GM10248 (cell line): ENCODE measurements around the gene PPP2R2B.

Experiments
- CTCF ChIA-PET: fragments of 300-600 bp; sonication (Branson Sonifier 250); formaldehyde crosslinking; extraction: SDS; loops from one replicate; lab custom pipeline; 2021; ENCODE audit warnings: antibody characterized with exemption; lab: Yijun Ruan, JAX
- POLR2A ChIA-PET: fragments of 350-650 bp; sonication (Branson Sonifier 250); formaldehyde crosslinking; extraction: SDS; loops from one replicate; lab custom pipeline; 2020; ENCODE audit warnings: antibody characterized with exemption; lab: Yijun Ruan, JAX
- DNase-seq: peaks from one replicate; pipeline ENCODE4 v3.0.0; 2012; ENCODE audit errors: extremely low spot score
- TF ChIP-seq, protein P1 (sequence below): IDR thresholded peaks from 2 replicates; pipeline ENCODE4 v1.5.1; 2012; ENCODE audit warnings: mild to moderate bottlenecking, low read depth; ENCODE audit errors: extremely low read depth, missing control alignments, control extremely low read depth

The PPP2R2B gene

DNA sequence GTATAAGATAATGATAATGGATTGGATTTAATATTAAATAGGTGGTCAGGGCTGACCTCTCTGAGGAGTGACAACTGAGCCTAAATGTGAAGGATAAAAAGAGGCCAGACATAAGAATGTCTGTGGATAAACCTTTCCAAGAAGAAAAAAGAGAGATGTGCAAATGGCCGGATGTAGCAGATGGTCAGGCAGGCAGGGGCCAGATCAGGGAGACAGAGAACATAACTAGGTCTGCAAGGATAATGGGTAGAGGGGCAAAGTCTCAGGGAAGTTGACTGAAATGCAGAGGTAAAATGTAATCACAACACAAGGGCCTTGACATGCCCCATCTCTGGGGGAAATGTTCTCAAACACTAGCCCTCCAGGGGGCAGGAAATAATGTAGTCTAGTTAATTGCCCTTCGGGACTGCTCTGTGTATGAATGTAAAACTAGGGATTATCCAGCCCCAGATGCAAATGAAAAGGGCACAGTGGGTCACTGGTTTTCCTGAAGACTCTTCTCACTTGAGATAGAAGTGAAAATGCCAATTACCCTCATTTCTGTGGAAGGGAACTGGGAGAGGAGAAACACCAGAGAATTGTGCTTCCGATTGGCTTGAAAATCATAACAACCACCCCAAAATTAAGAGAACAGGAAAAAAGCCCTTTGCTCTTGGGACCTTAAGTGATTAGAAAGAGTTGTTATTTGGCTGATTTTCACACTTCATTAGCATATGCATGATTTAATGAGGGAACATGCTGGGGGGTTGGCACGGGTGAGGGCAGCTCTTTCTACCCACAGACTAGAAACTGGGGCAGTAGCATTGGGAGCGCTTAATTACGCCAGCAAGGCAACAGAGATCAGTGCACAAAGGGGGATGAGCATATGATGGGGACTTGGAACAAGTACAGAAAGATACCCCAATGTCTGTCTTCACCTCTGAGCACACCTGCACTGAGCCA, 88.6 kb downstream of the PPP2R2B start:
- TF ChIP-seq, protein P1, sequence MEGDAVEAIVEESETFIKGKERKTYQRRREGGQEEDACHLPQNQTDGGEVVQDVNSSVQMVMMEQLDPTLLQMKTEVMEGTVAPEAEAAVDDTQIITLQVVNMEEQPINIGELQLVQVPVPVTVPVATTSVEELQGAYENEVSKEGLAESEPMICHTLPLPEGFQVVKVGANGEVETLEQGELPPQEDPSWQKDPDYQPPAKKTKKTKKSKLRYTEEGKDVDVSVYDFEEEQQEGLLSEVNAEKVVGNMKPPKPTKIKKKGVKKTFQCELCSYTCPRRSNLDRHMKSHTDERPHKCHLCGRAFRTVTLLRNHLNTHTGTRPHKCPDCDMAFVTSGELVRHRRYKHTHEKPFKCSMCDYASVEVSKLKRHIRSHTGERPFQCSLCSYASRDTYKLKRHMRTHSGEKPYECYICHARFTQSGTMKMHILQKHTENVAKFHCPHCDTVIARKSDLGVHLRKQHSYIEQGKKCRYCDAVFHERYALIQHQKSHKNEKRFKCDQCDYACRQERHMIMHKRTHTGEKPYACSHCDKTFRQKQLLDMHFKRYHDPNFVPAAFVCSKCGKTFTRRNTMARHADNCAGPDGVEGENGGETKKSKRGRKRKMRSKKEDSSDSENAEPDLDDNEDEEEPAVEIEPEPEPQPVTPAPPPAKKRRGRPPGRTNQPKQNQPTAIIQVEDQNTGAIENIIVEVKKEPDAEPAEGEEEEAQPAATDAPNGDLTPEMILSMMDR = no peak
- ChIA-PET CTCF (no interaction called here), POLR2A (no interaction called here)
- no peak for DNase-seq

DNA sequence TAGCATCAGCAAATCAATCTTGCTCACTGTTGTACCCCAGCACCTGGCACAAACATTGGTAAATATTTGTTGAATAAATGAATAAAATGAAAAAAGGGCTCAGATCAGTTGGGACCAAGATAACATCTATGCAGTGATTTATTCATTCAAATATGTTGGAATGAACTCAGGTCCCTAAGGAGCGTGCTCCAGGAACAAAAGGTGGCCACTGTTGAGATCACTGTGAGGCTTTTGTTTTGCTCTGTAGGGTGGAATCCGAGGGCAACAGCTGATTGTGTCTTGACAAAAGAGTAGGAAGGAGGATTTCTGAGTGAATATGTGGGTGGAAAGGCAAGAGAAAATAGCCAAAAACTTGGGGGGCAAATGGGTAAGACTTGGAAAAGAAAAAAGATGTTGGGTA, 89.7 kb downstream of the PPP2R2B start:
- CTCF ChIA-PET = no interaction called here
- TF ChIP-seq, protein P1 = no peak
- POLR2A ChIA-PET = no interaction called here
- DNase-seq = no peak

DNA sequence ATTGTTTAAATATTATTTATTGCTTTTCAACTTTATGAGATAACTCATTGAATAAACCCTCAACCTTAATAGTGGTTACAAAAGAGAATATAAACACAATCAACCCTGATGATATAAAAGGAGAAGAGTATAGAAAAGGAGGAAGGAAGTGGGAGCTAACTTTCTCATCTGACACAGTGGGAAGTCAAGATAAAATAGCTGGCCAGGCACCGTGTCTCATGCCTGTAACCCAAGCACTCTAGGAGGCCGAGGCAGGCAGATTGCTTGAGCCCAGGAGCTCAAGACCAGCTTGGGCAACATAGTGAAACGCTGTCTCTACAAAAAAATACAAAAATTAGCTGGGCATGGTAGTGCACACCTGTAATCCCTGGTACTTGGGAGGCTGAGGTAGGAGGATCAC, 93.5 kb downstream of the PPP2R2B start:
- CTCF ChIA-PET = interaction anchor here (1.0 to 1.6 kb wide), 3 partner anchors 14 to 313 kb away, joined by 3 to 4 read pairs (median 3); no protein-coding TSS in a partner anchor
- TF ChIP-seq, protein P1 = no peak
- POLR2A ChIA-PET = no interaction called here
- no peak for DNase-seq

DNA sequence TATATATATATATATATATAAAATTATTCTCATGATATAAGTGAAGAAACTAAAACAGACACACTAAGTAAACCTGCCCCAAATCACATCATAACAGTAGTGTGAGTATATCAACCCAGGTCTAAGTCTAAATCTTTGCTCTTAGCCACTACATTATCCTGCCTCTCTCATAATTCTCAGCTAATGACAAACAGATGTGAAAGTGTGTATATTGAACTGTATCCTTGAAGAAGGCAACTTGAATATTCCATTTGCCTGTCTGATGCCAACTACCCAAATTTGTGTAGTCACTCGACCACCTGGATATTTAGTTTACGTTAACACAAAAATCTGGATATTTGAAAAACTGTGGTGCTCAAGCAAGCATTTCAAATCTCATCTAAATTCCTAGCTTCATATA, 97.4 kb downstream of the PPP2R2B start:
- ChIA-PET CTCF (no interaction called here), POLR2A (no interaction called here)
- DNase-seq = no peak
- TF ChIP-seq, protein P1 = no peak

DNA sequence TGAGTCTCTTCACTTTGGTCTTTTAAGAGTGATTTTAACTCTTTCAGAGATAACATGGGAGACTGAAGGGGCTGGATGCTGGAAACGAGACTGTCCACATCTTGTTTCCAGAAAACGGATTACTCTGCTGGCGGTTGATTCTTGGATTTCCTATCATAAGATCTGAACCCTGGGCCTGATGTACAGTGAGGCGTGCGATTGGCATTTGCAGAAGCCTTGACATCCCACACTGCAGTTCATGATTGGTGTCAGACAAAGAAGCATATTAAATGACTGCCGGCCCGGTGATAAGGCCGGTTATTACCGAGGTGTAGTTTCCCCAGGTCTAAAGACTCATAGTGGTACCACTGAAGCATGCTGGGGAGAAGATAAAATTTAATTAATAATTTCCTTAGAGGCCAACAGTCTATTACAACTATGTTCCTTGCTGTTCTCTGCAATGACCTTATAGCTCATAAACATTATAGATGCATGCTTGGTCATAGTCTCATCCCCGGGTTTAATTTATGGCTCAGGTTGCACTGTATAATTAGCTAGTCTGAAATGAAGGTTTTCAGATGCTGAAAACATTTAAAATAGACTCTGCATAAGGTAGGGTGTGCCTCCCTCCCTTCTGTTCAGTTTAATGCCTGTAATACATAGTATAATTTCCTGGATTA, 99.2 kb downstream of the PPP2R2B start:
- ChIA-PET POLR2A (no interaction called here), CTCF (no interaction called here)
- DNase-seq = no peak
- TF ChIP-seq, protein P1 = no peak

DNA sequence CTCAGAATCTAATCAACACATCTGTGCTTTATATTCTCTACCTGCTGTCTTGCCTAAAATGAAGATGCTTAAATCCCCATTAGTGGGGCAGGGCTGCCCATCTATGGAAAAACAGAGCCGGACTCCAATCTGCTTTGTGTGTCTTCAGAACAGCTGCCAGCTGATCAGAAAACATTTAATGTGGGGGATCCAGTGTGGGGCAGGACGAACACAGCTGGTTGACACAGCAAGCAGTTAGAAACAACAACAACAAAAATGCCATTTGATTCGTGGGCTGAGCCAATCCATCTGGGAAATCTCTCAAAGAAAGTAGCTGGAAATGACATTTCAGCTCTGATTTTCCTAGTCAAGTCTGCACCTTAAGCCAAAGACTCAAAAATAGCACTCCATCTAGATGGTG, 99.8 kb downstream of the PPP2R2B start:
- ChIA-PET CTCF (no interaction called here), POLR2A (no interaction called here)
- no peak for DNase-seq
- TF ChIP-seq, protein P1 = no peak
